Jurkat, Clone E6-1 (cell line): ENCODE data around the gene EMD. TPM values are rescaled to one million over a fixed set of nuclear protein-coding genes. Genes with fewer than 3 reads are reported as not detected.
"Not testable (repeated sequence)": the region's sequence is repeated elsewhere in the genome, so short reads cannot be mapped to it uniquely, and the experiment has no call there.

Experiments used
- DNase-seq: peaks from one replicate; pipeline ENCODE4 v3.0.0-alpha.2; 2011; ENCODE audit warnings: low read depth, low spot score
- H3K4me3 ChIP-seq: 2 replicates; pipeline ENCODE4 v1.5.1; 2011; ENCODE audit warnings: mild to moderate bottlenecking, low read length, control low read depth, moderate library complexity
- polyA plus RNA-seq: library from polyadenylated mRNA; unstranded; fragments of >200 nt; gene quantifications from one replicate; pipeline ENCODE4 v1.2.1, GENCODE V29; 2012; ENCODE audit warnings: missing spikeins; ENCODE audit not compliant: insufficient read length, insufficient read depth

Gene EMD
- 95.4 TPM for polyA plus RNA-seq

DNA sequence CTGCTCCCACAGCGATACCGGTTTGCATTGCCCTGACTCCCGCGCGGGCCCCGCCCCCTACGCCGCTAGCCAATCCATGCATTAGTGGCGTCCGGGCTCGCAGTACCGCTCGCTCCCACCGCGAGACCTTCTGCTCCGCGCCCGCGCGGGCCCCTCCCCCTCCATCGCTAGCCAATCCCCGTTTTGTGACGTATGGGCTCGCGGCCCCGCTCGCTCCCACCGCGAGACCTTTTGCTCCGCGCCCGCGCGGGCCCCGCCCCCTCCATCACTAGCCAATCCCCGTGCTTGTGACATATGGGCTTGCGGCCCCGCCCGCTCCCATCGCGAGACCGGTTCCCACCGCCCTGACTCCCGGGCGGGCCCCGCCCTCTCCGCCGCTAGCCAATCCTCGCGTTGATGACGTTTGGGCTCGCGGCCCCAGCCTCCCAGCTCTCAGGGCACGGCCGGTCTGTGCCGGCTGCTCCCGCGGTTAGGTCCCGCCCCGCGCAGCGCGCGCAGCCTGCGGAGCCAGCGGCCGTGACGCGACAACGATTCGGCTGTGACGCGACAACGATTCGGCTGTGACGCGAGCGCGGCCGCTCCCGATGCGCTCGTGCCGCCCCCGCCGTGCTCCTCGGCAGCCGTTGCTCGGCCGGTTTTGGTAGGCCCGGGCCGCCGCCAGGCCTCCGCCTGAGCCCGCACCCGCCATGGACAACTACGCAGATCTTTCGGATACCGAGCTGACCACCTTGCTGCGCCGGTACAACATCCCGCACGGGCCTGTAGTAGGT lies at the start of gene EMD:
TSS of gene EMD (plus strand) at position 497 of the 770 bp plus-strand sequence. CDS start at position 687, 190 bp downstream.
- DNase-seq: peak; percentile 94
- H3K4me3 ChIP-seq: peak within 1 kb of the TSS; percentile 63

DNA sequence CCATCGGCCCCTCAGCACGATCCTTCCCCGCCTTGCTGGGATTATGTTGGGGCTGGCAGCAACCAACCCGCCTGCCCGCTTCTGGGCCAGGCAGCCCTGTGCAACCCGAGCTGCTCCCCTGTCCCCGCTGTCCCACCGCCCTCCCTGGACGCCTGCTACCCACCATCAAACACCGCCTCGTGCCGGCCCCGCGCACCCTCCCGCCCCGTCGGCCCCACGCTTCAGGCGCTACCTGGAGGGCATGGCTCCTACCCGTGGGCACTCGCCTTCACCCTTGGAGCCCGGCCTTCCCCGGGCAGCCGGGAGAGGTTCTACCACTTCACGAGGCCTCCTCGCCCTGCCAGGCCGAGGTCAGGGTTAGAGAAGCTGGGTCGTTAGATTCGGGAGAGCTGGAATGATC lies 46.5 kb upstream of the EMD start:
- DNase-seq: no peak
- no peak overlapping the region for H3K4me3 ChIP-seq

DNA sequence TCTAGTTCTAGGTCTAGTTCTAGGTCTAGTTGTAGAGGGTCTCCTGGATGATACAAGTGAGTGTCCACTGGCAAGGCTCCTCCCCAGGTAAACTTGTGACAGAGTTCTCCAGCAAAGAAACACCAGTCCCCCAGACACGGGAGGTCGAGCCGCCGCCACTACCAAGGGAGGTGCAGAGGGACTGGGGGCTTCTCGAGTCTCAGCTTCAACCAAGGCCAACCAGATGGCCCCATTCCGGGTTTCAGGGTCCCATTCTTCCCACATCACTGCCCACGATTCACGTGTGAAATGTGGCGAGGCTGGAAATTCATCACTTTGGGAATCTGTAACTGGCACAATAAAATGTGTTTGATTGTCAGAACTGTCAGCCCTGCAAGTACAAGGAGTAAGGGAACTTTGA lies 46.0 kb upstream of the EMD start:
- no peak overlapping the region for H3K4me3 ChIP-seq

DNA sequence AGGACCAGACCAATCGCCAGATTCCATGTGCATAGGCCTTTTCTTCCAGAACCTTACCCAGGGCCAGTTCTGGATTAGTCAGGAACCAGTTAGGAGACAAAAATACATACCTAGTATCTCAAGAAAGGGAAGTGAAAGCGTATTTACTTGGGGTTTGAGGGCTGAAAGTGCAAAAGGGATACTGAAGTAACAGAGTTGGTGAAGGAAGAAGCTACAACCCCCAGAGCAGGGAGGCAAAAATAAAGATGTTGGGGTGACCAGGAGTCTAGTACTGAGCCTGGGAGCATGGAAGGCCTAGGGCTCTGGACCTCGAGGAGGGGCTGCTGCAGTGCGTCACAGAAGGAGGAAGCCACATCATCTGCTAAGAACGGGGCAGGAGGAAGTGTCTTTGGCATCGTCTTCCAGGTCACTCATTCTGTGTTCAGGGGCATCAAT lies 45.2 kb upstream of the EMD start:
- DNase-seq: no peak
- no peak overlapping the region for H3K4me3 ChIP-seq

More for the DNA sequence above, 46.0 kb upstream of the EMD start:
- DNase-seq: no peak

DNA sequence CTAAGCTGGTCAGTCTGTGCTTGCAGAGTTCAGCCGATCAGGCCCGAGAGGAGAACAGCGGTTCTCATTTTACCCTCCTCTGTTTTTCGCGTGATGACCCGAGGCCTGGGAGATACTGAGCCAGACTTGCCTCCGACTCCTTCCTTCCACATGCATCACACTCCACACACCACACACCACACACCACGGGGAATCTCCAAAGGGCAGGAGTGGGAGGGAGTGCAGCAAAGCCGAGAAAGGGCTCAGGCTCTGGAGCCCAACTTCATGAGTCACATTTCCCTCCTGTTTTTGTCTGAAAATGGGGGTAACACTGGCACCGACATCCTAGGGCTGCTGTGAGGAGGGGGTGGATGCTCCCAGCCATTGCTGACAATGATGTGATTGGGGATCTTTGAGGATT lies 44.6 kb upstream of the EMD start:
- no peak overlapping the region for H3K4me3 ChIP-seq
- DNase-seq: no peak

DNA sequence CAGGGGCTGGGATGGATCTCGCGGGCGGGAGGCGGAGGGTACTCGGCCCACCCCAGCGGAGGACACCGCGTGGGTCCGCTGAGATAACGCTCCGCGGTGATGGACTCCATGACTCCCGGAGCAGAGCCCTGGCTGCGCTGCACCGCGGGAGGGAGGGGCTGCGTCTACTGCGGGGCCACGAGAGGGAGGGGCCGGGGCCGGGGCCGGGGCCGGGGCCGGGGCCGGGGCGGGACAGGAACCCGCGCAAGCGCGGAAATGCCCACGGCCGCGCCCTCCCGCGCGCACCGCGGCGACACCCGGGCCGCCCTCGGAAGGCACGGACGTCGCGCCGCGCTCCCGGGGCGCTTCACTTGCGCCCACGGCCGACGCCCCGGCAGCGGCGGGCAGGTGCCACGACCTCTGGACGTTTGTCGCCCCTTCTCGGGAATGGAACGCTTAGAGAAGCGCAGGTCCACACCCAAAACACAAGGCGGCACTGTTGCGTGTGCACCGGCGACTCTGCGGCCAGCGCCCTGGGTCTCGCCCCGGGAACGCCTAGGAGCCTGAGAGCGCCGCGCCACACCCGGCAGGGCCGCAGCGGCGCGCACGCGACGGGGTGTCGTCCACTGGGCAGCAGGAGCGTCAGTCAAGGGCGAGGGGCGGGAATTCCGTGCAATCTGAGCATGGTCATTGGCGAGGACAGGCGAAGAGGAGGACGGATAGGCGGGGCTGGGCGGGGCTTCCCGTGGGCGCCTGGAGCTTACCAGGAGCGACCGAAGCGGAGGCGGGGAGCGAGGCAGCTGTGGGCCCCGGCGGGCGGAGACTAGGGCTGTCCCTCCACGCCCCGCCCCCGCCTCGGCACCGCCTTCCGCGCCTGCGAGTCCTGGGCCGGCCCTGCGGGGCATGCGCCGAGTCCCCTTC lies 37.4 kb upstream of the EMD start:
- not testable (repeated sequence) for DNase-seq, H3K4me3 ChIP-seq

DNA sequence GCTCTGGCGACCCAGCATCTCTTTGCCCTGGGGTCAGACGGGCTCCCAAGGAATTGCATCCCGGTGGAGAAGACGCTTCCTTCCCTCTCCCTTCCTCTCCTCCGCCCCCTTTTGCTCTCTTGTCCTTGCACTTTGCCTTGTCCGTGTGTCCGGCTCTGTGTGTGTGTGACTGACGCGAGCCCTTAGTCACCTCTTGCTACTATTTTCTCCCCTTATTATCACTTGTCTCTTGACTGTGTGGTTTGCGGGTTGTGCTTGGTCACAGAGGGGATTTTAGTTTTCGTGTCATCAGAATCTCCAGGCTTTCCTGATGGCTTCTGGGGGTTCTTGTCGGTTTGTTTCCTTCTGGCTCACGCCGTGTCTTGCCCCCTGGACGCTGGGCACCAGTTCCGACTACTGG lies 36.0 kb upstream of the EMD start:
- H3K4me3 ChIP-seq, DNase-seq: not testable (repeated sequence)

DNA sequence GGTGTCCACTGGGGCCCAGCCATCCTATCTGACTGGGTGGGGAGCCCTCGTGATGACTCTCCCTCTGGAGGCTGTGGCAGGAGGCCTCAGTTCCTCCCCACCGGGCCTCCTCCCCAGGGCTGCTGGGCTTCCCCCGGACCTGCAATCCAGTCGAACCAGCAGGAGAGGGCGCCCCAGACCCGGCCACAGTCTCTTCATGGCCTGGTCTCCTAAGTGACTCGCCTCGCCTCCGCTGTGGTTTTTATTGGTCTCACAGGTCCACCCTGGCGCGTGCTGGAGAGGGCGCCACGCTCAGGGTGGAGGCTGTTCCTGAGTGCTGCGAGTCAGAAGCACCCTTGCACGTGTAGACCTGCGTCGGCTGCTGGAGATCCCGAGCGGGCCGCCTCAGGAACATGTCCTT lies 35.5 kb upstream of the EMD start:
- not testable (repeated sequence) for H3K4me3 ChIP-seq, DNase-seq

DNA sequence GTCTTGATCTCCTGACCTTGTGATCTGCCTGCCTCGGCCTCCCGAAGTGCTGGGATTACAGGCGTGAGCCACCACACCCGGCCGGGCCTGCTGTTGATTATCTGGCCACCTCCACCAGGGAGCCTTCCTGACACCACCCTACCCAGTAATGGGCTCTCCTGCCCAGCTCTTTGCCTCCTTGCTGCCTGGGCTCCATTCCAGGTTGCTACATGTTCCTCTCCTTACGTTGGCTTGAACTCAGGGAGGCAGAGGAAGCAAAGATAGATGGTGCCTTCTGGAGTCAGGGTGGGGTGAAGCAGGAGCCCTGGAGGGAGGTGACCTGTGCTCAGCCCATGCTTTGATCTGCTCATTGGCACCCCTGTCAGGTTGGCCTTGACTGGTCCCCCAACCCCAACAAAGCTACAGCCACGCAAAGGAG lies 31.0 kb upstream of the EMD start:
- DNase-seq: no peak
- H3K4me3 ChIP-seq: no peak overlapping the region

DNA sequence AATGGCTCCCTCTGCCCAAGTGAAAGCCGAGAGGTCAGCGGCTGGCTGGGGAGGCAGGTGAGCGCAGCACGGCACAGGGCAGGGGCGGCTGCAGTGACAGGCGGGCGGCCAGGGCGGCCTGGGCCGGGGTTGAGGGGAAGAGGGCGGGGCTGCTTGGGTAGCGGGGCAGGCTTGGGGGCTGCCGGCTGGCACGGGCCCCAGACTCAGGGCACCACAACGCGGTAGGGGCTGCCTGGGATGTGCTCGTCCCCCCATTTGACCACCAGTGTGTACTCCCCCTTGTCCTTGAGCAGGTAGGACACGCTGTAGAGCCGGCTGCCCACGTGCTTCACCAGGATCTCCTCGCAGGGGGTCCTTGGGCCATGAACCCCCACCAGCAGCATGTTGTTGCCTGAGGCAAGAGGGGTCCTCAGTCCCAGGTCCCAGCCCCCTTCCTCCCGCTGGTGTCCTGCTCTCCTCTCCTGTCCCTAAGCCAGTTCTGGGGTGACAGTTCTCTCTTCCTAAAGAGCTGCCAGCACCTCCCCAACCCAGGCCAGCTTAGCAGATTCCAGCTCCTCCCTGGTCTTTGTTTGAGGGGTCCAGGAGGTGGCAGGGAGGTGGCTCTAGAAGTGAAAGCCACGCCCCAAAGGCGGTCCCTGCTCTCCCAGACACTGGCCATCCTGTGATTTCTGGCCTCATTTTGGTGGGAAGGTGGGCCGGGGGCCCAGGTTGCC lies 30.3 kb upstream of the EMD start:
- no peak for DNase-seq
- no peak overlapping the region for H3K4me3 ChIP-seq

DNA sequence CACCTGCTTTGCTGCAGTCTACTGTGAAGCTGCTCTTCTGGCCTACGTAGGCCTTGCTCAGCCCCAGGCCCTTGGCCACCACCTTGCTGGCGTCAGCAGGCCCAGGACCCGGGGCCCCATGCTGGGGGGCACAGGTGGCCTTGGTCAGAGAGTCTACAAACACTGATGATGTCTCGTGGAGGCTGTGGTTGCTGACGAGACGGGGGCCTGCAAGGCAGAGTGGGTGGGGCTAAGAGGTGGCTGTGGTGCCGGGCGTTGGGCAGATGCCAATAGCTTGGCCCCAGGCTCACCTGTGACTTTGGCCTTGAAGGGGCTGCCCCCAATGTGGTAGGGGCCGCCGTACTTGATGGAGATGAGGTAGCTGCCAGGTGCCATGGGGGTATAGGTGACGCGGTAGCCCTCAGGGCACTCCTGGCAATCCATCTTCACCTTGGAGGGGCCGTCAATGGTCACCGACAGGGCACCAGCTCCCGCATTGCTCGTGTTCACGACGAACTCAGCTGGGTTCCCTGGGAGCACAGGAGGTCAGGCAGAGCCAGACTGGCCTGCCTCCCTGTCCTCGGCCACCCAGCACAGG lies 29.6 kb upstream of the EMD start:
- no peak for DNase-seq
- no peak overlapping the region for H3K4me3 ChIP-seq

DNA sequence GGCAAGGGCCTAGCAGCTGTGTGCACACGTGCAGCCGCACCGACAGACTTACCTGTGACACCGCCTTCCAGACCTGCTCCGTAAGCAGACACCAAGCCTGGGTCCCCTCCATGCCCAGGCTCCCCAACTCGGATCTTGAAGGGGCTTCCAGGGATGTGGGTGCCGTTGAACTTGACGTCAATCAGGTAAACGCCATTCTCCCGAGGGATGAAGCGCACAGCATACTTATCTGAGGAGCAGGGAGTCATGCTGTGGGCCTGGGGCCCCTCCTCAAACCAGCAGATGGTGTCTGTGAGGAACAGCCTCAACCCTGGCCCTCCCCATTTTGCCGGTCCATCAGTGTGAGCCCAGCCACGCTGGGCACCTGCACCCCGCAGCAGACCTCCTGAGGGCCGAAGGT lies 29.1 kb upstream of the EMD start:
- DNase-seq: no peak
- H3K4me3 ChIP-seq: no peak overlapping the region

DNA sequence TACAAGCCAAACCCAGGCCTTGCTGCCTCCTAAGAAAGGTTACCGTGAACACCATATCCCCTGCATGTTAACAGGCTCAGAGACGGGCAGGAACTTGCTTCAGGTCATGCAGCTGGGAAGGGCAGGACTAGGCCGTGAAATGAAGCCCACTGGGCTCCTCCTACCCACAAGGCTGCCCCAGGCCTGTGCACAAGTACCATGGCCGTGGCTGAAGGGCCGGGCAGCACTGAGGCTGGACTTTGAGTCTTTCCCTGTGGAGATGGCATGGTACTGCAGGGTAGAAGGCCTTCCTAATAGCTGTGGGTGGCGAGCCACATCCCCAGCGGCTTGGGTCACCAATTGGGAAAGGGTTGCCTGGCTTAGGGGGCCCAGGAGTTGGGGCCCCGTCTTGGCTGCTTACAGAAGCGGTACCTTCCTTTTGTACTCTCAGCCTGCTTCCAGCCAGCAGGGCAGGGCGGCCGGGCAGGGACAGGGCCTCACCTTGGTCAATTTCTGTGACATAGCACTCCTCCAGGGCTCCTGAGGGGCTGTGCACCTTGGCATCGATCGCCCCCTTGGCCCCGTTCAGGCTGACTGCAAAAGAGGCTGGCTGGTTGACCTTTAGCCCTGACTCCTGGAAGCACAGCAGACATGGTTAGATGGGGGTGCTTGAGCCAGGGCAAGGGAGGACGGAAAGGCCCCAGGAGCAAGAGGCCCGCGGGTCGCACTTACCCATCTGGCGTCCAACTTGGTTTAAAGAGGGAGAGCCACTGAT lies 28.5 kb upstream of the EMD start:
- no peak for DNase-seq
- no peak overlapping the region for H3K4me3 ChIP-seq

DNA sequence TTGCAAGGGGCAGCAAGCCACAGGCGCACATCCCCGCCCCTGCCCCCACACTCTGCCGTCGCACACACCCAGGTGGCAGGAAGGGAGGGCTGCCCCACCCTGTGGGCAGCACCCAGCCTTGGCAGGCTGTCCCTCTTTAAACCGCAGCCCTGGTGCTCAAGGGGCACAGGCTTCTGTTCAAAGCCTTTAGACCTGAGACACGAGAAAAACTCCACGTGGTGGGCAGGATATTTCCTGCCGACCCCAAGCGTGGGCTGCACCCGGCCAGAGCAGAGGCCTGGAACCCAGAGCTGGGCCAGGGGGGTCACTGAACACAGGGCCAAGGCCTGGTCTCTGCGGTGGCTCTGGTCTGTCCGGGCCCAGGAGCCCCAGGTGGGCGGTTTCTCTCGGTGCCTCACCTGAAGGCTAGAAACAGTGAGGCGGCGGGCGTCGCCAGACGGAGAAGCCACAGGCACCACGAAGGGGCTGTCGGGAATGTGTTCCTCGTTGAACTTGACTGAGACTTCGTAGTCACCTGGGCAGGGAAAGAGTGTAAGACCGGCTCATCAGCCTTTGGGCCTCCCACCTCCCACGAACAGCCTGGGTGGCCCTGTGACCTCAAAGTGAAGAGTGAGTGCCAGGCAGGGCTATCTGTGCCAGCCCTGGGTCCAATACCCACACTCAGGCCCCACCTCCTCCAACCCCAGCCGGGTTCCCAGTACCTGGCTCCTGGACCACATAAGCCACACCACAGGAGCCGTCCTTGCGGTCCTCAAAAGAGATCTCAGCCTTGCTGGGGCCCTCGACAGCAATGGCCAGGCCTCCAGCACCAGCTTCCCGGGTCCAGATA lies 27.7 kb upstream of the EMD start:
- no peak overlapping the region for H3K4me3 ChIP-seq
- no peak for DNase-seq

DNA sequence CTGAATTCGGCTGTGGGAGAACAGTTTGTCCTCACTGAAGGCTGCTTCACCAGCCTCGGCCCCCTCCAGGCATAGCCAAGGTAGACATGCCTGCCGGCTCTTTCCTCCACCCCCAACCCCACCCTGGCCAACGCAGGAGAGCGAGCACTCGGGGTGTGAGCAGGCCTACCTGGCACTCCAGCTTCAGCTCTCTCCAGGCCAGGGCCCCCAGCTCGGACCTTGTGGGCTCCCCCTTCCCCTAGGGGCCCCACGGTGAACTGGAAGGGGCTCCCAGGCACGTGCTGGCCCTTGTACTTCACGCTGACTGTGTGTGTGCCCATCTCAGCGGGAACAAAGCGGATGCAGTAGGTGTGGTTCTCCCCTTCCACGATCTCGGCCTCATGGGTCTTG lies 27.1 kb upstream of the EMD start:
- H3K4me3 ChIP-seq: no peak overlapping the region
- no peak for DNase-seq

DNA sequence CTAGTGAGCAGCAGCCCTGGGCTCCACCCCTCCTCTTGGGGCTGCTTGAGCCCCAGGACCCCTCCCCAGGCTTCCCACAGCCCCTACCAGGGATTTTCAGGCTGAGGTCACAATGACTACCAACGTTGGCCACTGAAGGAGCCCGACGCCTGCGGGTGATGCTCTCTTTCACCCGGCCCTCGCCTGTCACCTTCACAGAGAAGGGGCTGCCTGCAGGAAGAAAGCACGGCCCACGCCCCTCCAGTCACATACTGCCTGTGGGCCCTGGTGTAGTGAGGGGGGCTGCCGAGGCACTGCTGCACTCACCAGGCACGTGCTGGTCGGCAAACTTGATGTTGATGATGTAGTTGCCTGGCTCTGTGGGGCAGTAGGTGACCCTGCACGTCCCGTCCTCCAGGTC lies 26.6 kb upstream of the EMD start:
- no peak for DNase-seq
- H3K4me3 ChIP-seq: no peak overlapping the region

DNA sequence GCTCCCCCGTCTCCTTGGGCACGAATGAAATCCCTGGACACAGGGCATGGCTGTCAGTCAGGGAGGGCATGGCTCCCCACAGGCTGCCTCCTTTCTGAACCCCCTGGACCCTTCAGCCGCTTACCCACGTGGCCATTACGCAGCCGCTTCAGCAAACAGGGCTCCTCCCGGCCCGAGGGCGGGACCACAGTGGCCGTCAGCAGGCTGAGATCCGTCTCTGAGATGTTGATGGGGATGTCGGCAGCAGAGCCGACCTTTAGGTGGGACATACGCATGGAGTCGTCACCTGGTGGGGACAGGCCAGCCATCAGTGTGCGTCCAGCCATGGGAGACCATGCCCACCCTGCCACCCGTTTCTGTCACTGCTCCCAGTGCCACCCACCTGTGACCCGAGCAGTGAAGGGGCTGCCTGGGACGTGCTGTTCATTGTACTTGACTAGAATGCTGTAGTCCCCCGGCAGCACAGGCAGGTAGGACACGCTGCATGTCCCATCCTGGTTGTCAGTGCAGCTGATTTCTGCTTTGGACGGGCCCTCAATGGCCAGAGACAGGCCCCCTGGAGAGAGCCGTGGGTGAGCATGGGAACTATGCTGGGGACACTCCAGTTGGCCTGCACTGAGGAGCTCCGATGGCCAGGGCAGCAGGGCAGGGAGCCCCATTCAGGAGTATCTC lies 25.8 kb upstream of the EMD start:
- DNase-seq: no peak
- H3K4me3 ChIP-seq: no peak overlapping the region
